GM21526 (cell line): ENCODE measurements around the gene OR10V1.
"Not testable (repeated sequence)": the region's sequence is repeated elsewhere in the genome, so short reads cannot be mapped to it uniquely, and the experiment has no call there.

Source experiments
- ATAC-seq: cut with Tn5 transposase; IDR thresholded peaks from one replicate; pipeline ENCODE4 v1.9.1; 2021; ENCODE audit warnings: moderate library complexity; ENCODE audit not compliant: unreplicated experiment, low FRiP score

OR10V1 gene

GRCh38 chr11:59716051-59716450 is 2.4 kb upstream of the OR10V1 start:
- ATAC-seq = no peak

GRCh38 chr11:59710136-59710847 is 3.4 kb downstream of the OR10V1 start:
- ATAC-seq = no peak

- ATAC-seq = no peak
Measured at GRCh38 chr11:59708537-59708936, 5.1 kb downstream of the OR10V1 start.

- no peak for ATAC-seq
Measured at GRCh38 chr11:59707371-59707770, 6.3 kb downstream of the OR10V1 start.

GRCh38 chr11:59706518-59707285 is 6.9 kb downstream of the OR10V1 start:
- no peak for ATAC-seq

- no peak for ATAC-seq
Measured at GRCh38 chr11:59705294-59705693, 8.4 kb downstream of the OR10V1 start.

- not testable (repeated sequence) for ATAC-seq
Measured at GRCh38 chr11:59703515-59703914, 10.1 kb downstream of the OR10V1 start.

- not testable (repeated sequence) for ATAC-seq
Measured at GRCh38 chr11:59700157-59700556, 13.5 kb downstream of the OR10V1 start.

- ATAC-seq = no peak
Measured at GRCh38 chr11:59698506-59698905, 15.1 kb downstream of the OR10V1 start.

- no peak for ATAC-seq
Measured at GRCh38 chr11:59692915-59693314, 20.7 kb downstream of the OR10V1 start.

- ATAC-seq = no peak
Measured at GRCh38 chr11:59691156-59691555, 22.5 kb downstream of the OR10V1 start.

GRCh38 chr11:59689015-59689414 is 24.6 kb downstream of the OR10V1 start:
- no peak for ATAC-seq

- ATAC-seq = not testable (repeated sequence)
Measured at GRCh38 chr11:59681260-59681725, 32.4 kb downstream of the OR10V1 start.

- ATAC-seq = peak; percentile 93
Measured at GRCh38 chr11:59680287-59681154, 33.1 kb downstream of the OR10V1 start.

- no peak for ATAC-seq
Measured at GRCh38 chr11:59679347-59679746, 34.3 kb downstream of the OR10V1 start.

GRCh38 chr11:59678813-59679165 is 34.9 kb downstream of the OR10V1 start:
- no peak for ATAC-seq

- no peak for ATAC-seq
Measured at GRCh38 chr11:59678118-59678812, 35.4 kb downstream of the OR10V1 start.

GRCh38 chr11:59676205-59676604 is 37.4 kb downstream of the OR10V1 start:
- ATAC-seq = no peak

GRCh38 chr11:59674291-59674690 is 39.4 kb downstream of the OR10V1 start:
- no peak for ATAC-seq

- no peak for ATAC-seq
Measured at GRCh38 chr11:59673291-59673690, 40.4 kb downstream of the OR10V1 start.
